ENCODE measurements around the gene HMG20B.

The HMG20B gene

DNA sequence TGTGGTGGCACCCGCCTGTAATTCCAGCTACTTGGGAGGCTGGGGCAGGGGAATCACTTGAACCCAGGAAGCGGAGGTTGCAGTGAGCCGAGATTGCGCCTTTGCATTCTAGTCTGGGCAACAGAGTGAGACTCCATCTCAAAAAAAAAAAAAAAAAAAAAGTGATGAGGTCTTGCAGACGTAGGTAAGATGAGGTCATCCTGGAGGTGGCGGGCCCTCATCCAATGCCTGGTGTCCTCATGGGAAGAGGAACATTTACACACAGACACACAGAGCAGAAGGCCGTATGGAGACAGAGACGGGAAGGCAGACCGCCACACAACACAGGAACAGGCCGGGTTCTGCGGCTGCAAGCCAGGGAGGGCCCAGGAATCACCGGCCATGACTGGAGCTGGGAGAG is 49.5 kb downstream of the HMG20B start:
- no peak for DNase-seq

- no peak for DNase-seq
These were observed 51.0 kb downstream of the HMG20B start for GRCh38 chr19:3623716-3624115.

- no peak for DNase-seq
These were observed 53.3 kb downstream of the HMG20B start for GRCh38 chr19:3625996-3626472.

- DNase-seq: peak; percentile 93
These were observed 54.0 kb downstream of the HMG20B start, which contains the start of gene CACTIN for GRCh38 chr19:3626473-3627350. CACTIN (minus strand) TSS chr19:3626790; CDS start chr19:3626762, 28 bp downstream.

DNA sequence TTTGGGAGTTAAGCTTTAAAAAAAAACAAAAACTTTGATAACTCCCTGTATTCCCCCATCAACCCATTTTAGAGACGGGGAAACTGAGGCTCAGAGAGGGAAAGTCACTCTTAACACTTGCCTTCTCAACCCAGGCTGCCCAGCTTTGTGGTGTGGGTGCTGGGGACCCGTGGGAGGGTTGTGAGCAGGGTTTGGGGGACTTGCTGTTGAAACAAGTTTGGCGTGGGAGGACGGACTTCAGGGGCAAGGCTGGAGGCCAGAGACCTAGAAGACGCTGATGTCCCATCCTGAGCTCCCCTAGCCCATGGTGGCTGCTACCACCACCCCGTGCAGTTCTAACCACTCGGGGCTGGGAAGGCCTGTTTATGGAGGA is 54.6 kb downstream of the HMG20B start:
- DNase-seq: no peak
